Caco-2 (cell line): Measurements from ENCODE around the gene TRIM52. TPM values are rescaled to one million over a fixed set of nuclear protein-coding genes. Genes with fewer than 3 reads are reported as not detected.

Source experiments
- BruUV-seq: library from RNA; stranded (reverse); fragments of 400-500 nt; replicated peaks from 2 replicates; lab custom pipeline; 2021; lab: Mats Ljungman, UMichigan
- CTCF ChIA-PET: fragments of 300-600 bp; sonication (Branson Sonifier 250); formaldehyde crosslinking; loops from one replicate; lab custom pipeline; 2022; ENCODE audit warnings: antibody characterized with exemption; lab: Charles Lee
- POLR2A ChIA-PET: fragments of 300-600 bp; sonication (Branson Sonifier 250); formaldehyde crosslinking; loops from one replicate; lab custom pipeline; 2022; ENCODE audit warnings: antibody characterized with exemption; lab: Charles Lee
- DNase-seq, 2 experiments: peaks; one replicate each; pipeline versions ENCODE4 v3.0.0 to v3.0.0-alpha.2; 2020 to 2022
- H3K27me3 ChIP-seq: replicated peaks from 2 replicates; pipeline ENCODE4 v1.6.0; 2011; ENCODE audit warnings: low read length; ENCODE audit not compliant: control insufficient read depth, insufficient read depth
- H3K36me3 ChIP-seq: 2 replicates; pipeline ENCODE4 v1.5.1; 2011; ENCODE audit warnings: low read length; ENCODE audit not compliant: control insufficient read depth, insufficient read depth
- H3K4me1 ChIP-seq: fragments of 250-450 bp; sonication (Bioruptor Pico); 2 replicates; pipeline ENCODE4 v1.5.1; 2020; ENCODE audit warnings: mild to moderate bottlenecking
- H3K4me3 ChIP-seq: 2 replicates; pipeline ENCODE4 v1.5.1; 2011; ENCODE audit warnings: low read depth, mild to moderate bottlenecking, control low read depth, low read length
- H3K9me3 ChIP-seq: fragments of 250-450 bp; sonication (Bioruptor Pico); 2 replicates; pipeline ENCODE4 v1.5.1; 2020; ENCODE audit warnings: mild to moderate bottlenecking, moderate library complexity
- H3K27ac Mint-ChIP-seq: one replicate; pipeline ENCODE4 v1.8.0; 2022; ENCODE audit warnings: mixed read lengths; ENCODE audit not compliant: unreplicated experiment
- H3K27me3 Mint-ChIP-seq: one replicate; pipeline ENCODE4 v1.8.0; 2022; ENCODE audit warnings: mixed read lengths; ENCODE audit not compliant: insufficient read depth, unreplicated experiment
- H3K36me3 Mint-ChIP-seq: one replicate; pipeline ENCODE4 v1.8.0; 2022; ENCODE audit warnings: mild to moderate bottlenecking, mixed read lengths; ENCODE audit not compliant: insufficient read depth, unreplicated experiment
- H3K4me1 Mint-ChIP-seq: one replicate; pipeline ENCODE4 v1.8.0; 2022; ENCODE audit warnings: low read depth, mixed read lengths; ENCODE audit not compliant: unreplicated experiment
- H3K4me3 Mint-ChIP-seq: one replicate; pipeline ENCODE4 v1.8.0; 2022; ENCODE audit warnings: mild to moderate bottlenecking, moderate library complexity, mixed read lengths; ENCODE audit not compliant: unreplicated experiment
- H3K9me3 Mint-ChIP-seq: one replicate; pipeline ENCODE4 v1.8.0; 2022; ENCODE audit warnings: mixed read lengths; ENCODE audit not compliant: unreplicated experiment
- intact Hi-C: fragments of 100-400 bp; cut with micrococcal nuclease; formaldehyde crosslinking; loops from one replicate; pipeline ENCODE4 v1.10.0; 2022; ENCODE audit not compliant: unreplicated experiment
- total RNA-seq: library from RNA; stranded (reverse); gene quantifications from 2 replicates; pipeline ENCODE4 v1.2.3, GENCODE V29; 2022
- TF ChIP-seq, protein P1 (sequence below), 2 experiments: fragments of 200-600 bp in 1 of 2; IDR thresholded peaks; 1 replicate in 1 of 2; 2 replicates in 1 of 2; pipeline versions ENCODE4 v1.5.1 to v1.8.0; 2011 to 2022; ENCODE audit warnings: antibody characterized with exemption in 1 of 2, control low read depth in 1 of 2, inconsistent platforms in 1 of 2, low read depth in 1 of 2, low read length in 1 of 2, mild to moderate bottlenecking in 1 of 2, moderate library complexity in 1 of 2; ENCODE audit not compliant: insufficient read depth in 1 of 2, severe bottlenecking in 1 of 2, unreplicated experiment in 1 of 2

Gene TRIM52
- total RNA-seq, 1 experiment from 2014 or later, result 11.9 TPM

DNA sequence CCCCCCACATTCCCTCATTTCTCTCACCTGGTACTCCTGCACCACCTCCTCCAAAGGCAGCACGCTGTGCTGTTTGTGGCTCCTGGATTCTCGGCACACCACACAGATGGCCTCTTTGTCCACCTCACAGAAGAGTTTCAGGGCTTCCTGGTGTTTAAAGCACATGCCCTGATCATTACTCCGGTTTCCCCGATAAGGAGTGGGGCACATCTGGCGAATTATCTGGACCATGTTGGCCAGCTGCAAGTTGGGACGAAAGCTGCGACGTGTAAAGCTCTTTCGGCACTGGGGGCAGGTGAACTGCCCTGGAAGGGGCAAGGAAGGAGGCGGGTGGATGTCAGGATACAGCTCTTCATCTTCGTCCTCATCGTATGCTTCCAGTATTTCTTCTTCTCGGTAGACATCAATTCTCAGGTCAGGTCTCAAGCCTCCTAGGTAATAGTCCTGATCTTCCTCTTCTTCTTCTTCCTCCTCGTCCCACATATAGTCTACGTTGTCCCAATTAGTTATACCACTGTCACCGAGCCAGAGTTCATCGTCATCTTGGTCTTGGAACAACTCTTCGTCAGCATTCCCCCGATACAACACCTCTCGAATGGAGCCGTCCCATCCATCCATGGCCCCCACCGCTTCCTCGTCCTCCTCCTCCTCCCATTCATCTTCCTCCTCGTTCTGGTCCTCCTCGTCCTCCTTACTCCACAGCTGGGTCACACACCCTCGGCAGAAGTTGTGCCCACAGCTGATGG lies 796 bp downstream of the TRIM52 start:
- Histone ChIP-seq H3K4me3 (peak overlapping the region; percentile 60), H3K9me3 (no peaks in the 10 kb centered on the region), H3K27me3 (no peaks in the 10 kb centered on the region), H3K4me1 (peaks cover 11% of the 10 kb centered on the region; the same call in 1 of the 2 replicates), H3K36me3 (no peaks in the 10 kb centered on the region)
- CTCF ChIA-PET, result interaction anchor here (0.6 to 1.7 kb wide), 2 partner anchors 8 to 100 kb away, joined by 3 to 6 read pairs; no protein-coding TSS in a partner anchor
- no peaks in the 10 kb centered on the region for H3K9me3 Mint-ChIP-seq
- TF ChIP-seq, protein P1, sequence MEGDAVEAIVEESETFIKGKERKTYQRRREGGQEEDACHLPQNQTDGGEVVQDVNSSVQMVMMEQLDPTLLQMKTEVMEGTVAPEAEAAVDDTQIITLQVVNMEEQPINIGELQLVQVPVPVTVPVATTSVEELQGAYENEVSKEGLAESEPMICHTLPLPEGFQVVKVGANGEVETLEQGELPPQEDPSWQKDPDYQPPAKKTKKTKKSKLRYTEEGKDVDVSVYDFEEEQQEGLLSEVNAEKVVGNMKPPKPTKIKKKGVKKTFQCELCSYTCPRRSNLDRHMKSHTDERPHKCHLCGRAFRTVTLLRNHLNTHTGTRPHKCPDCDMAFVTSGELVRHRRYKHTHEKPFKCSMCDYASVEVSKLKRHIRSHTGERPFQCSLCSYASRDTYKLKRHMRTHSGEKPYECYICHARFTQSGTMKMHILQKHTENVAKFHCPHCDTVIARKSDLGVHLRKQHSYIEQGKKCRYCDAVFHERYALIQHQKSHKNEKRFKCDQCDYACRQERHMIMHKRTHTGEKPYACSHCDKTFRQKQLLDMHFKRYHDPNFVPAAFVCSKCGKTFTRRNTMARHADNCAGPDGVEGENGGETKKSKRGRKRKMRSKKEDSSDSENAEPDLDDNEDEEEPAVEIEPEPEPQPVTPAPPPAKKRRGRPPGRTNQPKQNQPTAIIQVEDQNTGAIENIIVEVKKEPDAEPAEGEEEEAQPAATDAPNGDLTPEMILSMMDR (IDR thresholded peaks at IDR 0.05; ENCODE audit: insufficient read depth in 1 of 2, low read depth in 1 of 2, low read length in 1 of 2, severe bottlenecking in 1 of 2, unreplicated experiment in 1 of 2), result no peak
- no peaks in the 10 kb centered on the region for H3K27me3 Mint-ChIP-seq
- POLR2A ChIA-PET, result interaction anchor here (0.7 to 2.6 kb wide), 3 partner anchors 13 to 76 kb away, joined by 4 to 11 read pairs (median 7); no protein-coding TSS in a partner anchor
- DNase-seq, result no peak
- intact Hi-C loops, result loop anchor here (5.0 kb wide), 1 partner anchor 73 kb away; no protein-coding TSS in a partner anchor
- H3K4me1 Mint-ChIP-seq, result peaks cover 13% of the 10 kb centered on the region
- peaks cover 40% of the 10 kb centered on the region for H3K36me3 Mint-ChIP-seq
- peak overlapping the region; percentile 69 for H3K27ac Mint-ChIP-seq
- H3K4me3 Mint-ChIP-seq, result peak overlapping the region; percentile 80
- TSS peak; percentile 42 for BruUV-seq

DNA sequence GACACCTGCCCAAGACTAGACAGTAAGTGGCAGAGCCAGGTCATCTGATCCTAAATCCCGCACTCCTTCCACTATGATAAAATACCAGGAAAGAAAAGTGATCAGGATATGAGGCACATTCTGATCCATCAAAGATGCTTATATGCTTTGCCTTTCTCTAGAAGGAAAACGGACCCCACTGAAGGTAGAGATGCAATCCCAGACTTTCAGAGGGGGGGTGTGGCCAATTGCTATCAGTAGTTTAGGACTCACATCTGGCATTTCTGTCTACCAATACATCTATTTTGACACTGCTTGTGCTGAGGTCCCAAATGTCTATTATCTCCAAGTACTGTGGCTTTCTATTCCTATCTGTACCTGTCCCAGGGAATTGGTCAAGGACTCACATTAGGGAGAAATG lies 1.7 kb downstream of the TRIM52 start:
- TF ChIP-seq, protein P1 (IDR thresholded peaks at IDR 0.05; ENCODE audit: insufficient read depth in 1 of 2, low read depth in 1 of 2, low read length in 1 of 2, severe bottlenecking in 1 of 2, unreplicated experiment in 1 of 2), result no peak
- Mint-ChIP-seq H3K27me3 (no peaks in the 10 kb centered on the region), H3K9me3 (no peaks in the 10 kb centered on the region), H3K36me3 (peaks cover 48% of the 10 kb centered on the region), H3K27ac (peak overlapping the region; percentile 69), H3K4me3 (peak overlapping the region; percentile 80), H3K4me1 (peaks cover 10% of the 10 kb centered on the region)
- intact Hi-C loops, result no loop called here
- H3K4me3 ChIP-seq, result peak overlapping the region; percentile 60
- H3K4me1 ChIP-seq, result peaks cover 11% of the 10 kb centered on the region; the same call in 1 of the 2 replicates
- ChIA-PET POLR2A (interaction anchor here (1.5 kb wide), 1 partner anchor 13 kb away, joined by 7 read pairs; no protein-coding TSS in a partner anchor), CTCF (no interaction called here)
- BruUV-seq, result no TSS peak
- H3K9me3 ChIP-seq, result no peaks in the 10 kb centered on the region
- no peaks in the 10 kb centered on the region for H3K36me3 ChIP-seq
- no peaks in the 10 kb centered on the region for H3K27me3 ChIP-seq
- no peak for DNase-seq

GRCh38 chr5:181258576-181258975 lies 2.4 kb downstream of the TRIM52 start:
- CTCF ChIA-PET, result no interaction called here

More at GRCh38 chr5:181258576-181258975, 2.4 kb downstream of the TRIM52 start:
- no TSS peak for BruUV-seq
- H3K36me3 ChIP-seq, result no peaks in the 10 kb centered on the region; the same call in 1 of the 2 replicates
- intact Hi-C loops, result no loop called here
- no peaks in the 10 kb centered on the region for H3K9me3 Mint-ChIP-seq
- H3K4me3 ChIP-seq, result no peak overlapping the region; the same call in 1 of the 2 replicates
- peaks cover 11% of the 10 kb centered on the region; the same call in 1 of the 2 replicates for H3K4me1 ChIP-seq
- no peak for DNase-seq
- H3K9me3 ChIP-seq, result no peaks in the 10 kb centered on the region
- H3K4me1 Mint-ChIP-seq, result peaks cover 10% of the 10 kb centered on the region
- peak overlapping the region; percentile 80 for H3K4me3 Mint-ChIP-seq
- POLR2A ChIA-PET, result interaction anchor here (1.5 kb wide), 1 partner anchor 12 kb away, joined by 7 read pairs; no protein-coding TSS in a partner anchor
- TF ChIP-seq, protein P1 (IDR thresholded peaks at IDR 0.05; ENCODE audit: insufficient read depth in 1 of 2, low read depth in 1 of 2, low read length in 1 of 2, severe bottlenecking in 1 of 2, unreplicated experiment in 1 of 2), result no peak
- no peaks in the 10 kb centered on the region for H3K27me3 ChIP-seq
- no peak overlapping the region for H3K27ac Mint-ChIP-seq
- peaks cover 55% of the 10 kb centered on the region for H3K36me3 Mint-ChIP-seq
- H3K27me3 Mint-ChIP-seq, result no peaks in the 10 kb centered on the region
